Measurements from ENCODE around the gene DIP2C.

DNA sequence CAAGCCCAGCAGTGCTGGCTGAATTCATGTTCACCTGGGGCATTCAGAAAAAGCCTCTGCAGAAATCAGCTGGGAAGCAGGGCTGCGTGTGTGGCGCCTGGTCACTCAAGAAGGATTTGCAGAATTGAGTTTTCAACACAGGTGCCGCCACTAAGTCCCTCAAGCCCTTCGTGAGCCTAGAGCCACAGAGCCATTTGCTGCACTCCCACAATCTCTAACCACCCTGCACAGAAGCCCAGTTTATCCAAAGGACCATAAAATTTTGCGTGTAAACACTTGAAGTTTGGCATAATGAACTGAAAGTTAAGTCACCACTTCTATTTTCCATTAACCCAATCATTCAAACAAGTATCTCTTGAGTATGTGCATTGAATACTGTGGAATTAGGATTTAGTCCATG, 136.2 kb downstream of the DIP2C start:
- TF ChIP-seq, protein P1, sequence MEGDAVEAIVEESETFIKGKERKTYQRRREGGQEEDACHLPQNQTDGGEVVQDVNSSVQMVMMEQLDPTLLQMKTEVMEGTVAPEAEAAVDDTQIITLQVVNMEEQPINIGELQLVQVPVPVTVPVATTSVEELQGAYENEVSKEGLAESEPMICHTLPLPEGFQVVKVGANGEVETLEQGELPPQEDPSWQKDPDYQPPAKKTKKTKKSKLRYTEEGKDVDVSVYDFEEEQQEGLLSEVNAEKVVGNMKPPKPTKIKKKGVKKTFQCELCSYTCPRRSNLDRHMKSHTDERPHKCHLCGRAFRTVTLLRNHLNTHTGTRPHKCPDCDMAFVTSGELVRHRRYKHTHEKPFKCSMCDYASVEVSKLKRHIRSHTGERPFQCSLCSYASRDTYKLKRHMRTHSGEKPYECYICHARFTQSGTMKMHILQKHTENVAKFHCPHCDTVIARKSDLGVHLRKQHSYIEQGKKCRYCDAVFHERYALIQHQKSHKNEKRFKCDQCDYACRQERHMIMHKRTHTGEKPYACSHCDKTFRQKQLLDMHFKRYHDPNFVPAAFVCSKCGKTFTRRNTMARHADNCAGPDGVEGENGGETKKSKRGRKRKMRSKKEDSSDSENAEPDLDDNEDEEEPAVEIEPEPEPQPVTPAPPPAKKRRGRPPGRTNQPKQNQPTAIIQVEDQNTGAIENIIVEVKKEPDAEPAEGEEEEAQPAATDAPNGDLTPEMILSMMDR (IDR thresholded peaks at IDR 0.05): no peak
- no peak for TF ChIP-seq POLR2A (IDR thresholded peaks at IDR 0.05)
